IMR-90 (cell line): ENCODE results near the gene PIEZO2.

Experiments
- BHLHE40 ChIP-seq: fragments of 150-350 bp; IDR thresholded peaks from 2 replicates; pipeline ENCODE4 v1.6.1; 2016; ENCODE audit warnings: mild to moderate bottlenecking, low read depth, low read length
- CEBPB ChIP-seq: IDR thresholded peaks from 2 replicates; pipeline ENCODE4 v1.6.1; 2012; ENCODE audit warnings: low read depth, low read length, improper control_type of control experiment
- CHD1 ChIP-seq: IDR thresholded peaks from 2 replicates; pipeline ENCODE4 v1.6.1; 2012; ENCODE audit warnings: low read depth, low read length, improper control_type of control experiment
- FOS ChIP-seq: fragments of 150-350 bp; IDR thresholded peaks from 2 replicates; pipeline ENCODE4 v1.6.1; 2016; ENCODE audit warnings: low read depth, low read length
- MAFK ChIP-seq: IDR thresholded peaks from 2 replicates; pipeline ENCODE4 v1.6.1; 2012; ENCODE audit warnings: low read depth, low read length, improper control_type of control experiment
- MXI1 ChIP-seq: IDR thresholded peaks from 2 replicates; pipeline ENCODE4 v1.6.1; 2012; ENCODE audit warnings: low read depth, mild to moderate bottlenecking, low read length, moderate library complexity, borderline replicate concordance
- NFE2L2 ChIP-seq: fragments of 150-350 bp; IDR thresholded peaks from 2 replicates; pipeline ENCODE4 v1.6.1; 2016; ENCODE audit warnings: low read depth, mild to moderate bottlenecking, low read length
- POLR2A ChIP-seq: IDR thresholded peaks from 2 replicates; pipeline ENCODE4 v1.6.1; 2012; ENCODE audit warnings: mild to moderate bottlenecking, low read depth, low read length
- RAD21 ChIP-seq: IDR thresholded peaks from 2 replicates; pipeline ENCODE4 v1.6.1; 2012; ENCODE audit warnings: low read length, improper control_type of control experiment
- RCOR1 ChIP-seq: IDR thresholded peaks from 2 replicates; pipeline ENCODE4 v1.6.1; 2012; ENCODE audit warnings: mild to moderate bottlenecking, low read length, improper control_type of control experiment; ENCODE audit not compliant: insufficient replicate concordance
- SMC3 ChIP-seq: fragments of 150-350 bp; IDR thresholded peaks from 2 replicates; pipeline ENCODE4 v1.6.1; 2016; ENCODE audit warnings: low read depth, mild to moderate bottlenecking, antibody characterized with exemption, low read length, moderate library complexity
- TF ChIP-seq, protein P1 (sequence below): conservative IDR thresholded peaks from 2 replicates; pipeline ENCODE4 v1.5.1; 2012; ENCODE audit warnings: mild to moderate bottlenecking, low read depth, low read length, improper control_type of control experiment
- TF ChIP-seq, protein P2 (sequence below): fragments of 150-350 bp; IDR thresholded peaks from 2 replicates; pipeline ENCODE4 v1.6.1; 2016; ENCODE audit warnings: low read depth, mild to moderate bottlenecking, low read length, moderate library complexity, borderline replicate concordance

DNA sequence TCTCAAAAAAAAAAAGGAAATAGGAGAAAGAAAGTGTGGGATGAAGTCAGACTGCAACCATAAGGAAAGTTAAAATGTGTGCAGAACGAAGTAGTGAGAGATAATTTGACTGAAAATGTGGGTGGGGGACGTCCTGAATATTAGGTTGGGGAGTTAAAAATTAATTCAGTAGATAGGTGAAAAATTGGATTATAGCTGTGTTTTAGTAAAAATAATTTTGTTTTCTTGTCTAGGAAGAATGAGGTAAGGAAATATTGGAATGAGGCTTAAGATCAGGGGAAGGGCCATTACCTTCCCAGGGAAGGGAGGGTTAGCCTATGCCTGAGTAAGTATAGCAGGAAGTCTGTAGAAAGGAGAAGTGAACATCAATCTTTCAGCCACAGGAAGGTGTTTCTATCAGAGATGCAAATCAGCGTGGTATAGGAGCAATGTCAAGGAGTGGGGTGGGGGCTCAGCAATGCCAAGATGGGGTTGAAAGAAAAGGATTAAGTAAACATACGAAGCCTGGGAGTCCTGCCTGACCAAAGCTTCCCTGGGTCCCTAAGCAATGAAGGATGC lies 250.9 kb downstream of the PIEZO2 start:
- TF ChIP-seq, protein P1, sequence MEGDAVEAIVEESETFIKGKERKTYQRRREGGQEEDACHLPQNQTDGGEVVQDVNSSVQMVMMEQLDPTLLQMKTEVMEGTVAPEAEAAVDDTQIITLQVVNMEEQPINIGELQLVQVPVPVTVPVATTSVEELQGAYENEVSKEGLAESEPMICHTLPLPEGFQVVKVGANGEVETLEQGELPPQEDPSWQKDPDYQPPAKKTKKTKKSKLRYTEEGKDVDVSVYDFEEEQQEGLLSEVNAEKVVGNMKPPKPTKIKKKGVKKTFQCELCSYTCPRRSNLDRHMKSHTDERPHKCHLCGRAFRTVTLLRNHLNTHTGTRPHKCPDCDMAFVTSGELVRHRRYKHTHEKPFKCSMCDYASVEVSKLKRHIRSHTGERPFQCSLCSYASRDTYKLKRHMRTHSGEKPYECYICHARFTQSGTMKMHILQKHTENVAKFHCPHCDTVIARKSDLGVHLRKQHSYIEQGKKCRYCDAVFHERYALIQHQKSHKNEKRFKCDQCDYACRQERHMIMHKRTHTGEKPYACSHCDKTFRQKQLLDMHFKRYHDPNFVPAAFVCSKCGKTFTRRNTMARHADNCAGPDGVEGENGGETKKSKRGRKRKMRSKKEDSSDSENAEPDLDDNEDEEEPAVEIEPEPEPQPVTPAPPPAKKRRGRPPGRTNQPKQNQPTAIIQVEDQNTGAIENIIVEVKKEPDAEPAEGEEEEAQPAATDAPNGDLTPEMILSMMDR: no peak
- no peak for TF ChIP-seq CEBPB
- no peak for TF ChIP-seq POLR2A
- TF ChIP-seq, protein P2, sequence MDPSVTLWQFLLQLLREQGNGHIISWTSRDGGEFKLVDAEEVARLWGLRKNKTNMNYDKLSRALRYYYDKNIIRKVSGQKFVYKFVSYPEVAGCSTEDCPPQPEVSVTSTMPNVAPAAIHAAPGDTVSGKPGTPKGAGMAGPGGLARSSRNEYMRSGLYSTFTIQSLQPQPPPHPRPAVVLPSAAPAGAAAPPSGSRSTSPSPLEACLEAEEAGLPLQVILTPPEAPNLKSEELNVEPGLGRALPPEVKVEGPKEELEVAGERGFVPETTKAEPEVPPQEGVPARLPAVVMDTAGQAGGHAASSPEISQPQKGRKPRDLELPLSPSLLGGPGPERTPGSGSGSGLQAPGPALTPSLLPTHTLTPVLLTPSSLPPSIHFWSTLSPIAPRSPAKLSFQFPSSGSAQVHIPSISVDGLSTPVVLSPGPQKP: no peak
- no peak for TF ChIP-seq CHD1
- no peak for TF ChIP-seq MAFK
- TF ChIP-seq SMC3: no peak
- TF ChIP-seq RAD21: no peak
- no peak for TF ChIP-seq FOS
- TF ChIP-seq RCOR1: no peak
- no peak for TF ChIP-seq BHLHE40
- no peak for TF ChIP-seq MXI1
- TF ChIP-seq NFE2L2: no peak
